ENCODE measurements around the gene NCKAP1.
"Not testable (repeated sequence)": the region's sequence is repeated elsewhere in the genome, so short reads cannot be mapped to it uniquely, and the experiment has no call there.

DNA sequence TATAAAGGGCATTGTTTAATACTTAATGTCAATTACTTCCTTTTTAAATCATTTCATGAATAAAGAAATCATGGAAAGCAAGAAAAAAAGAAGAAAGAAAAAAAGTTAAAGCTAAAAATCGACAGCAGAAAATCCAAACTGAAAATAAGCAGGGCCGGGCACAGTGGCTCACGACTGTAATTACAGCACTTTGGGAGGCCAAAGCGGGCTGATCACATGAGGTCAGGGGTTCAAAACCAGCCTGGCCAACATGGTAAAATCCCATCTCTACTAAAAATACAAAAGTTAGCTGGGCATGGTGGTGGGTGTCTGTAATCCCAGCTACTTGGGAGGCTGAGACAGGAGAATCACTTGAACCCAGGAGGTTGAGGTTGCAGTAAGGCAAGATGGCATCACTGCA, 56.8 kb downstream of the NCKAP1 start:
- not testable (repeated sequence) for TF ChIP-seq JUND (IDR thresholded peaks at IDR 0.05); RXRA (IDR thresholded peaks at IDR 0.05); RAD21 (IDR thresholded peaks at IDR 0.05); TAF1 (conservative IDR thresholded peaks at IDR 0.05)
- TF ChIP-seq, protein P1, sequence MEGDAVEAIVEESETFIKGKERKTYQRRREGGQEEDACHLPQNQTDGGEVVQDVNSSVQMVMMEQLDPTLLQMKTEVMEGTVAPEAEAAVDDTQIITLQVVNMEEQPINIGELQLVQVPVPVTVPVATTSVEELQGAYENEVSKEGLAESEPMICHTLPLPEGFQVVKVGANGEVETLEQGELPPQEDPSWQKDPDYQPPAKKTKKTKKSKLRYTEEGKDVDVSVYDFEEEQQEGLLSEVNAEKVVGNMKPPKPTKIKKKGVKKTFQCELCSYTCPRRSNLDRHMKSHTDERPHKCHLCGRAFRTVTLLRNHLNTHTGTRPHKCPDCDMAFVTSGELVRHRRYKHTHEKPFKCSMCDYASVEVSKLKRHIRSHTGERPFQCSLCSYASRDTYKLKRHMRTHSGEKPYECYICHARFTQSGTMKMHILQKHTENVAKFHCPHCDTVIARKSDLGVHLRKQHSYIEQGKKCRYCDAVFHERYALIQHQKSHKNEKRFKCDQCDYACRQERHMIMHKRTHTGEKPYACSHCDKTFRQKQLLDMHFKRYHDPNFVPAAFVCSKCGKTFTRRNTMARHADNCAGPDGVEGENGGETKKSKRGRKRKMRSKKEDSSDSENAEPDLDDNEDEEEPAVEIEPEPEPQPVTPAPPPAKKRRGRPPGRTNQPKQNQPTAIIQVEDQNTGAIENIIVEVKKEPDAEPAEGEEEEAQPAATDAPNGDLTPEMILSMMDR (IDR thresholded peaks at IDR 0.05; ENCODE audit: low read depth, low read length, missing input control) = not testable (repeated sequence)
- TF ChIP-seq, protein P2, sequence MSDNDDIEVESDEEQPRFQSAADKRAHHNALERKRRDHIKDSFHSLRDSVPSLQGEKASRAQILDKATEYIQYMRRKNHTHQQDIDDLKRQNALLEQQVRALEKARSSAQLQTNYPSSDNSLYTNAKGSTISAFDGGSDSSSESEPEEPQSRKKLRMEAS (IDR thresholded peaks at IDR 0.05) = not testable (repeated sequence)

All from liver (tissue), 3 donors.